Activated T-cell treated with anti-CD3 and anti-CD28 coated beads for 4 hours (primary cell): ENCODE results near the gene SORCS2.
A peak's percentile ranks its signal among the peaks of the same experiment; 100 is the strongest.

Experiments
- DNase-seq: peaks from one replicate; pipeline ENCODE4 v3.0.0-alpha.2; 2020

Gene SORCS2

GRCh38 chr4:7649741-7650531 is 457.6 kb downstream of the SORCS2 start:
- peak; percentile 21 for DNase-seq

- DNase-seq: no peak
Measured at GRCh38 chr4:7650606-7651385, 458.5 kb downstream of the SORCS2 start.

DNA sequence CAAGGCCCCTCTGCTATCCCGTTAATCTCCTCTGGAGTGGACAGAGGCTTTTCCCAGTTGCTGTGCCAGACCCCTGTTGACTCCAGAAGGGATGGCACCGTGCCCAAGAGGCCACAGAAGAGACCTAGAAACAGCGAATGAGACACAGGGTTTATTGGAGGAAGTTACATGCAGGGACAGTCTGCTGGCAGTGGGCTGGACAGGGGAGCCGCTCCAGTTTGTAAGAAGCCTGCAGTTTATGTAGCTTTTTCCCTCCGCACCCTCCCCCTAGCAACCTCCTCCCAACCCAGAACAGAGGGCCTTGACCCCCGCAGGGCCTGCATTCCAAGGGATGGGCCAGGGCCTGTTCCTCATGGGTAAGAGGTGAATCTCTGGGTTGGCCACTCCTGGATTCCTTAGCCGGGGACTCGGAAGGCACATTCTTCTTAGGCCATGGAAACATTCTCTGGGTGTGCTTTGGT is 459.2 kb downstream of the SORCS2 start:
- no peak for DNase-seq

DNA sequence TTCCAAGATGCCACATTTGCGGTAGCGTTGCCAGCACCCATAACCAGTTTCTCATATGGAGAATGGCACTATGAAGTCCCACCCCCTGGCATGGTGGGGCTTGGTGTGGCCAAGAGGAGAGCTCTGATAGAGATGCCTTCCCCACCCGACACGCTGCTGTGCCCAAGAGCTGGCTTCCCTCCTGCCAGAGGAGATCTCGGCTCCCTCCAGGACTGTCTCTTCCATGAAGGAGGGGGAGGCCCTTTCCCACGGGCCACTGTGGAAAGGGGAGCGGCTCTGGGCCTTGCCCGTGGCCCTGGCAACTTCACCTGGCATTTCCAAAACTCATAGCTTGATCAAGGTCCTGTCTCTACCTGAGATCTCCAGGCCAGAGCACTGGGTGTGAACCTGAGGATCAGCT is 459.7 kb downstream of the SORCS2 start:
- no peak for DNase-seq

- no peak for DNase-seq
Measured at GRCh38 chr4:7652451-7652881, 460.1 kb downstream of the SORCS2 start.

GRCh38 chr4:7652906-7653305 is 460.6 kb downstream of the SORCS2 start:
- no peak for DNase-seq

DNA sequence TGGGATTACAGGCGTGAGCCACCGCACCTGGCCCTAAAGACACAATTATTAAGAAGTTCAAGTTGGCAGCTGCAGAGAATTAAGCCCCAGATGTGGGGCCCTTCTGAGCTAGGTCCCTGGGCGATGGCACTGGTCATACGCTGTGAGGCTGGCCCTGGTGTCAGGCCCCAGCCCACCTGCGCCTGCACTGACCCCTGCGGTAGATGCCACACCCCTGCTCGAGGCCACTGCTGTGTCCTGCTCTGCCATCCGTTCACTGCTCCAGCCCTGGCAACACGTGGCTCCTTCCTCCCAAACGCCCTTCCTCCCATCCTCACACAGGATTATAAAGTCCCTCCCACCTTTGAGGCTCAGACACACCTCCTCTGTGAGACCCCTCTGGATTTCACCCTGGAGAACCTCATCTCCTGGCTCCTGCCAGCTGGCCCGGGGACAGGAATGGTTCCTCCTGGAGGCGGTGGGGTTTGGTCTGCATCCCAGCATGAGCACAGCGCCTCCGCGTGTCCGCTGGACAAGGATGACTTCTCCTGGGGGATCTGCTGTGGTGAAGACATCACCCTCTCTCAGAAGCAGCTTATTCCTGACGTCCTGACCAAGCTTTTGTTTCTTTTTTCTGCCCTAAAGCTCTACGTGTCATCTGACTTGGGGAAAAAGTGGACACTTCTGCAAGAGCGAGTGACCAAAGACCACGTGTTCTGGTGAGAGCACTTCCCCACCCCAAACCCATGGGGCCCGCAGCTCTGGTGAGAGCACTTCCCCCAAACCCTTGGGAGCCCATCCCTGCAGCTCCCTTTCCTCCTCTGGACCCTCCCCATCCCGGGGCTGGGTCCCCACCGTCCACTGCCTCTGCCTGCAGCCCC is 461.4 kb downstream of the SORCS2 start:
- no peak for DNase-seq

DNA sequence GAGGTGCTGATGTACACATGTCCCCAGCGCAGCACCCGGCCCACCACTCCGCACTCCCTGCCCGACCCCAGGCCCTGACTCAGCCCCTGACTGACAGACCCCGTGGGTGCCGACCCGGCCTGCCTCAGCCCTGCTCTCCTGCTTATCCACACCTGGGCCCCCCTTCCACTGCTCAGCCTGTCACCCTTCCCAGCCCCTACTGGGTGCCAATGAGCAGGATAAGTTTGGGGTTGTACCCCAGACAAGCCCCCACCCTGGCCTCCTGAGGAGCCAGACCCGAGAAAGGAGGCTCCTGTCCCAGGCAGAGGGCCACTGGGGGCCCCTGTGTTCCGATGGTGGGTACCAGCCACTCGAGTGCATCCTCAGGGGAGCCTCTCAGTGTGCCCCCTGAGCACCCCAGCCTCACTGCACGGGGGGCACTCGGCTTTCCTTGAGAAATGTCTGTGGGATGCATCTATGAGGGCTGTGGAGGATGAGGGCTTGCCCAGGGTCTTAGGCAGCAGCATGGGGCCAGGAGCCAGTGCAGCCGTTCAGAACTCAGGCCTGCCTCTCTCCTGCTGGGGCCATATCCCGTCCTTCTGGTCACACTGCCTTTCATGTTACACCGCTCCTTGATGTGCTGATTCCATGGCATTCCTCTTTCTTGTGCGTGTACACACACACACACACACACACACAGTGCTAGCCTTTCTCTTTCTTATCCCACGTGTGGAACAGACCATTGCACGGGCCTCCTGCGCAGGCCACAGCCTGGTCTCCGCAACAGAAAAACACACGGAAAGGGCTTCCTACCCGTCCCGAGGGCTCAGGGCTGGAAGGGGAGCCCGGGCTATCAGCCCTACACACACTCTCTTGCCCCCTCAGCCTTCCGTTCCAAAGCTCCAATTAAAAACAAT is 462.5 kb downstream of the SORCS2 start:
- DNase-seq: no peak

DNA sequence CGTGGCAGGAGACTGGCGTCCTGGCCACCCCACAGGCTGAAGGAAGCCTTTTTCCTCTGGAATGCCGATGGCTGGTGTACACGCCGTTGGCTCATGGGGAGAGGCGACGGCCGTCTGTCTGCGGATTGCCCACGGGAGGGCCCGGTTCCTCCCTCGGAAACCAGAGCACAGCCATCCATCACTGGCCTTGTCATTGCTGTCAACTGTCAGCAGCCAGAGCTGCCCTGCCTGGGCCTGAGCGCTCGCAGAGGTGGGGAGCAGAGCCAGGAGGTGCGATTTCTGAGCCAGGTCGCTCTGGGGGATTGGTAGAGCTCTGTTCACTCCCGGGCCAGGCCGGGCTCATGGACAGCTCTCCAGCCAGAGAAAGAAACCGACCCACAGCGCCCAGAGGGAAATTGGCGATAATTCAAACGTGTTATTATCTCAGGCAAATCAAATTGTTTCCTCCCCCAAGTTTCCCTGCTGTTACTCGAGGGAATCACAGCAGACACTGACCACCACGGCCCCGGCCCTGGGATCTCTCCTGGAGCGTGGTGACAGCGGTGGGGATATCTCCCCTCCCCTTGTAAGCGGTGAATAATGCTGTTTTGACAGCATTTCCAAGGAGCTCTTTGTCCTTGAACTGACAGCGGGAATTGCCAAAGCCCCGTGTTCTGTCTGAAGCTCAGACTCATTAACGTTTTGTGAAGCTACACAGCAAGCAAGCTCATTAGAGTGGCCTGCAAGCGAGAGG is 463.3 kb downstream of the SORCS2 start:
- DNase-seq: no peak

- DNase-seq: no peak
Measured at GRCh38 chr4:7656244-7656800, 464.0 kb downstream of the SORCS2 start.

GRCh38 chr4:7657545-7658297 is 465.4 kb downstream of the SORCS2 start:
- DNase-seq: no peak

- no peak for DNase-seq
Measured at GRCh38 chr4:7658341-7659204, 466.2 kb downstream of the SORCS2 start.

DNA sequence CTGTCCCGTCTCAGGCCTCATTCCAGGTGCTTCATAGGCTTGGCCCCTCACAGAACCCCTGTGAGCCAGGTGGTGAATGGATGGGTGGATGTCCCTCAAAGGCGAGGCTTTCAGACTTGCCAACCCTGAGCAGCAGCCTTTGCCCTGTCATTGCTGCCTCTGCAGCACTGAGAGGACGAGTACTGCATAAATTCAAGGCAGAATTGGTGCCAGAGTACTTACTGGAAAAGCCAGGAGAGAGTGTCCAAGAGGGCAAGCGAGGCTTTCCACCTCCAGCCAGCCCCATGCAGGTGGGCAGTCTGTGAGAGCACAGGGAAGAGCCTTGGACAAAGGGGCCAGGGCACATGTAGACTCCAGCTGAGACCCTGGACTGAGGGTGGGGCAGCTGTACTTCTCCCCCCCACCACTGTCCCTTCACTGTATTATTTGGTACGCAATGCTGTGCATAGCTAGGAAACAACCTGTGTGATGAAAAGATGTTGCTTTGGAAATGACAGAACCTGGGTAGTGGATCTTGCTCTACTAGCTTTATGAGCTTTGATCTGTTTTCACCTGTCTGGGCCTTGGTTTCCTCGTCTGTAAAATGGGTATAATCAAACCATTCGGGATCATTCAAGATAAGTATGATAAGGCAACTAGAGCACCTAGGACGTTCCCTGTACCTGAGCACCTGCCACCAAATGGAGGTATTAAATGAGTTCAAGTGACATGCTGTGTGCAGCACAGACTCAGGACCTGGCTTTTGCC is 467.3 kb downstream of the SORCS2 start:
- DNase-seq: no peak

GRCh38 chr4:7660176-7661039 is 468.1 kb downstream of the SORCS2 start:
- no peak for DNase-seq

- DNase-seq: no peak
Measured at GRCh38 chr4:7661066-7661748, 468.9 kb downstream of the SORCS2 start.

- no peak for DNase-seq
Measured at GRCh38 chr4:7661846-7662506, 469.6 kb downstream of the SORCS2 start.
